CD4-positive, CD25-positive, alpha-beta regulatory T cell (primary cell): ENCODE data around the gene RAB5A. TPM values are rescaled to one million over a fixed set of nuclear protein-coding genes. Genes with fewer than 3 reads are reported as not detected.
A peak's percentile ranks its signal among the peaks of the same experiment; 100 is the strongest.
"Not testable (repeated sequence)": the region's sequence is repeated elsewhere in the genome, so short reads cannot be mapped to it uniquely, and the experiment has no call there.

ENCODE experiments used
- ATAC-seq, 2 donors: fragments of 150-1000 bp; cut with Tn5 transposase; one replicate each; pipeline ENCODE4 v1.10.0; 2021; ENCODE audit warnings: low read depth in 2 of 2, moderate number of reproducible peaks in 2 of 2, moderate library complexity in 1 of 2
- DNase-seq, 3 donors: peaks; one replicate each; pipeline versions ENCODE4 v3.0.0 to v3.0.0-alpha.2; 2012 to 2022; ENCODE audit warnings: mixed read lengths in 1 of 3
- H3K27ac ChIP-seq: one replicate; pipeline ENCODE4 v1.7.0; 2013; ENCODE audit warnings: mild to moderate bottlenecking, low read length; ENCODE audit not compliant: insufficient read depth, poor library complexity, severe bottlenecking
- H3K27me3 ChIP-seq: one replicate; pipeline ENCODE4 v1.7.0; 2013; ENCODE audit warnings: low read length; ENCODE audit not compliant: control insufficient read depth, insufficient read depth
- H3K36me3 ChIP-seq: one replicate; pipeline ENCODE4 v1.7.0; 2013; ENCODE audit warnings: mild to moderate bottlenecking, low read length, moderate library complexity; ENCODE audit not compliant: control insufficient read depth, insufficient read depth
- H3K4me1 ChIP-seq: 2 replicates; pipeline ENCODE4 v1.7.0; 2013; ENCODE audit warnings: mild to moderate bottlenecking, low read length; ENCODE audit not compliant: insufficient read depth, control insufficient read depth, poor library complexity, severe bottlenecking
- H3K4me3 ChIP-seq: one replicate; pipeline ENCODE4 v1.7.0; 2013; ENCODE audit warnings: low read depth, mild to moderate bottlenecking, low read length, moderate library complexity
- H3K9me3 ChIP-seq, 2 experiments: 1 replicate in 1 of 2; 2 replicates in 1 of 2; pipeline ENCODE4 v1.7.0; 2013; ENCODE audit warnings: low read length in 2 of 2, mild to moderate bottlenecking in 1 of 2, moderate library complexity in 1 of 2; ENCODE audit not compliant: control insufficient read depth in 2 of 2
- H3K27ac Mint-ChIP-seq, 3 donors: one replicate each; pipeline ENCODE4 v1.8.0; 2020 to 2022; ENCODE audit warnings: mild to moderate bottlenecking in 3 of 3, mixed read lengths in 3 of 3, moderate library complexity in 2 of 3
- H3K27me3 Mint-ChIP-seq: one replicate; pipeline ENCODE4 v1.8.0; 2022; ENCODE audit warnings: mild to moderate bottlenecking, mixed read lengths
- H3K36me3 Mint-ChIP-seq: one replicate; pipeline ENCODE4 v1.8.0; 2020; ENCODE audit warnings: mixed read lengths
- H3K4me1 Mint-ChIP-seq, 4 donors: one replicate each; pipeline ENCODE4 v1.8.0; 2020 to 2022; ENCODE audit warnings: mixed read lengths in 4 of 4, mild to moderate bottlenecking in 1 of 4
- H3K4me3 Mint-ChIP-seq, 4 donors: one replicate each; pipeline ENCODE4 v1.8.0; 2020 to 2022; ENCODE audit warnings: mild to moderate bottlenecking in 4 of 4, mixed read lengths in 4 of 4, moderate library complexity in 3 of 4
- H3K9me3 Mint-ChIP-seq, 7 donors: one replicate each; pipeline ENCODE4 v1.8.0; 2020 to 2022; ENCODE audit warnings: mixed read lengths in 7 of 7, mild to moderate bottlenecking in 3 of 7, moderate library complexity in 2 of 7
- polyA plus RNA-seq, 4 donors: library from polyadenylated mRNA; unstranded; fragments of 300-500 nt; fragmentation: Illumina TruSeq; gene quantifications; one replicate each; pipeline ENCODE4 v1.2.3, GENCODE V29; 2021
- total RNA-seq: library from RNA; stranded (reverse); gene quantifications from one replicate; pipeline ENCODE4 v1.2.3, GENCODE V29; 2022

The RAB5A gene
- total and polyA plus RNA-seq, 5 donors from 2014 or later: 33.8 to 134 (median 40.3) TPM

- H3K27ac ChIP-seq: peak overlapping the region; percentile 38
These were observed 3.4 kb downstream of the RAB5A start for GRCh38 chr3:19950316-19950715.

GRCh38 chr3:19954676-19955075 lies 7.8 kb downstream of the RAB5A start:
- Mint-ChIP-seq H3K27ac (no peak overlapping the region), H3K4me1 (peaks cover 25 to 91% (median 64%) of the 10 kb centered on the region in 4 donors), H3K9me3 (no peaks in the 10 kb centered on the region), H3K4me3 (peak overlapping the region in 1 of 4 donors; percentile 63), H3K27me3 (no peaks in the 10 kb centered on the region), H3K36me3 (peaks cover 41% of the 10 kb centered on the region)
- DNase-seq (no peak), ATAC-seq (no peak)
- peaks cover 30% of the 10 kb centered on the region for H3K4me1 ChIP-seq
- no peak overlapping the region for H3K27ac ChIP-seq
- peaks cover 38% of the 10 kb centered on the region for H3K36me3 ChIP-seq
- no peaks in the 10 kb centered on the region for H3K27me3 ChIP-seq
- no peaks in the 10 kb centered on the region for H3K9me3 ChIP-seq
- no peak overlapping the region for H3K4me3 ChIP-seq

More at GRCh38 chr3:19950316-19950715, 3.4 kb downstream of the RAB5A start:
- H3K27ac Mint-ChIP-seq: no peak overlapping the region
- ATAC-seq (no peak), DNase-seq (no peak)
- peaks cover 31% of the 10 kb centered on the region for H3K36me3 ChIP-seq
- H3K9me3 Mint-ChIP-seq: peaks cover 0 to 2% (median 0%) of the 10 kb centered on the region in 7 donors
- peaks cover 39 to 89% (median 64%) of the 10 kb centered on the region in 4 donors for H3K4me1 Mint-ChIP-seq
- H3K36me3 Mint-ChIP-seq: peaks cover 22% of the 10 kb centered on the region
- peak overlapping the region in 1 of 4 donors; percentile 92 for H3K4me3 Mint-ChIP-seq
- H3K4me3 ChIP-seq: peak overlapping the region; percentile 14
- H3K4me1 ChIP-seq: peaks cover 53% of the 10 kb centered on the region
- no peaks in the 10 kb centered on the region for H3K9me3 ChIP-seq
- no peaks in the 10 kb centered on the region for H3K27me3 ChIP-seq
- peaks cover 5% of the 10 kb centered on the region for H3K27me3 Mint-ChIP-seq

GRCh38 chr3:19957354-19957753 lies 10.5 kb downstream of the RAB5A start:
- peaks cover 40% of the 10 kb centered on the region for H3K36me3 Mint-ChIP-seq
- H3K27ac Mint-ChIP-seq: not testable (repeated sequence)

GRCh38 chr3:19959505-19959904 lies 12.6 kb downstream of the RAB5A start:
- H3K4me3 ChIP-seq: no peak overlapping the region
- H3K27ac Mint-ChIP-seq: peak overlapping the region in 1 of 3 donors; percentile 44
- peaks cover 34% of the 10 kb centered on the region for H3K36me3 Mint-ChIP-seq
- ATAC-seq (no peak), DNase-seq (no peak)
- H3K27me3 ChIP-seq: no peaks in the 10 kb centered on the region
- peaks cover 19 to 93% (median 73%) of the 10 kb centered on the region in 4 donors for H3K4me1 Mint-ChIP-seq
- peaks cover 20% of the 10 kb centered on the region for H3K36me3 ChIP-seq
- no peaks in the 10 kb centered on the region for H3K27me3 Mint-ChIP-seq
- peaks cover 9% of the 10 kb centered on the region for H3K4me1 ChIP-seq
- no peak overlapping the region for H3K27ac ChIP-seq
- H3K9me3 Mint-ChIP-seq: no peaks in the 10 kb centered on the region
- no peaks in the 10 kb centered on the region for H3K9me3 ChIP-seq
- no peak overlapping the region for H3K4me3 Mint-ChIP-seq

More at GRCh38 chr3:19957354-19957753, 10.5 kb downstream of the RAB5A start:
- H3K36me3 ChIP-seq: peaks cover 23% of the 10 kb centered on the region
- not testable (repeated sequence) for H3K27me3 Mint-ChIP-seq, DNase-seq, H3K9me3 ChIP-seq, H3K4me1 ChIP-seq, H3K9me3 Mint-ChIP-seq, H3K27me3 ChIP-seq, H3K27ac ChIP-seq, ATAC-seq, H3K4me3 ChIP-seq
- peaks cover 18 to 92% (median 70%) of the 10 kb centered on the region in 4 donors for H3K4me1 Mint-ChIP-seq
- H3K4me3 Mint-ChIP-seq: peak overlapping the region in 1 of 4 donors; percentile 13

GRCh38 chr3:19960696-19961095 lies 13.8 kb downstream of the RAB5A start:
- no peak overlapping the region for H3K4me3 ChIP-seq
- DNase-seq: no peak
- H3K4me1 ChIP-seq: peaks cover 9% of the 10 kb centered on the region
- H3K9me3 Mint-ChIP-seq: no peaks in the 10 kb centered on the region
- peaks cover 26% of the 10 kb centered on the region for H3K36me3 Mint-ChIP-seq
- no peak overlapping the region for H3K4me3 Mint-ChIP-seq
- H3K27ac ChIP-seq: no peak overlapping the region
- no peaks in the 10 kb centered on the region for H3K9me3 ChIP-seq
- H3K4me1 Mint-ChIP-seq: peaks cover 19 to 90% (median 74%) of the 10 kb centered on the region in 4 donors
- no peaks in the 10 kb centered on the region for H3K27me3 Mint-ChIP-seq
- H3K27me3 ChIP-seq: no peaks in the 10 kb centered on the region
- no peak overlapping the region for H3K27ac Mint-ChIP-seq
- ATAC-seq: no peak
- H3K36me3 ChIP-seq: peaks cover 14% of the 10 kb centered on the region

GRCh38 chr3:19961960-19962359 lies 15.1 kb downstream of the RAB5A start:
- peak overlapping the region; percentile 4 for H3K4me3 ChIP-seq
- Mint-ChIP-seq H3K4me1 (peaks cover 30 to 94% (median 77%) of the 10 kb centered on the region in 4 donors), H3K9me3 (no peaks in the 10 kb centered on the region), H3K36me3 (peaks cover 31% of the 10 kb centered on the region), H3K27me3 (no peaks in the 10 kb centered on the region), H3K4me3 (peak overlapping the region in 3 of 4 donors; percentile 13 to 45 (median 15)), H3K27ac (peak overlapping the region in 1 of 3 donors; percentile 22)
- H3K27ac ChIP-seq: no peak overlapping the region
- no peak for DNase-seq
- ATAC-seq: no peak
- peaks cover 13% of the 10 kb centered on the region for H3K36me3 ChIP-seq
- H3K9me3 ChIP-seq: no peaks in the 10 kb centered on the region
- no peaks in the 10 kb centered on the region for H3K27me3 ChIP-seq
- H3K4me1 ChIP-seq: peaks cover 8% of the 10 kb centered on the region

GRCh38 chr3:19967208-19967607 lies 20.3 kb downstream of the RAB5A start:
- H3K4me1 ChIP-seq: peaks cover 8% of the 10 kb centered on the region
- H3K27me3 ChIP-seq: no peaks in the 10 kb centered on the region
- no peak overlapping the region for H3K4me3 ChIP-seq
- H3K27ac ChIP-seq: no peak overlapping the region
- no peaks in the 10 kb centered on the region for H3K9me3 ChIP-seq
- peaks cover 22% of the 10 kb centered on the region for H3K36me3 ChIP-seq
- H3K4me1 Mint-ChIP-seq: peaks cover 48 to 82% (median 61%) of the 10 kb centered on the region in 4 donors
- no peaks in the 10 kb centered on the region for H3K9me3 Mint-ChIP-seq
- peaks cover 28% of the 10 kb centered on the region for H3K36me3 Mint-ChIP-seq
- peak overlapping the region in 1 of 3 donors; percentile 7 for H3K27ac Mint-ChIP-seq
- peak overlapping the region in 2 of 4 donors; percentile 44 to 59 for H3K4me3 Mint-ChIP-seq
- no peaks in the 10 kb centered on the region for H3K27me3 Mint-ChIP-seq
- DNase-seq (no peak), ATAC-seq (no peak)

- Histone ChIP-seq H3K4me3 (no peak overlapping the region), H3K36me3 (peaks cover 22% of the 10 kb centered on the region), H3K9me3 (no peaks in the 10 kb centered on the region), H3K4me1 (peaks cover 8% of the 10 kb centered on the region), H3K27me3 (no peaks in the 10 kb centered on the region), H3K27ac (no peak overlapping the region)
- no peak for ATAC-seq
- H3K4me1 Mint-ChIP-seq: peaks cover 50 to 82% (median 62%) of the 10 kb centered on the region in 4 donors
- H3K9me3 Mint-ChIP-seq: no peaks in the 10 kb centered on the region
- H3K27ac Mint-ChIP-seq: peak overlapping the region in 2 of 3 donors; percentile 7 to 16
- H3K27me3 Mint-ChIP-seq: no peaks in the 10 kb centered on the region
- H3K36me3 Mint-ChIP-seq: peaks cover 34% of the 10 kb centered on the region
- H3K4me3 Mint-ChIP-seq: peak overlapping the region in 1 of 4 donors; percentile 52
- DNase-seq: no peak
These were observed 20.9 kb downstream of the RAB5A start for GRCh38 chr3:19967812-19968211.
